HCT116 (cell line): ENCODE results near the gene CTRB2.
"Not testable (repeated sequence)": the region's sequence is repeated elsewhere in the genome, so short reads cannot be mapped to it uniquely, and the experiment has no call there.

Source experiments
- CTCF ChIP-seq, 3 experiments: fragments of 200-600 bp in 1 of 3; sonication (generic) in 1 of 3; IDR thresholded peaks in 2 of 3; conservative IDR thresholded peaks in 1 of 3; 2 replicates each; pipeline ENCODE4 v1.5.1; 2012 to 2017; ENCODE audit warnings: low read depth in 2 of 3, low read length in 2 of 3, antibody characterized with exemption in 1 of 3, borderline replicate concordance in 1 of 3, control low read depth in 1 of 3, mild to moderate bottlenecking in 1 of 3, mixed read lengths in 1 of 3, mixed run types in 1 of 3, moderate library complexity in 1 of 3; ENCODE audit not compliant: insufficient read depth in 1 of 3
- EZH2 ChIP-seq: fragments of 200-600 bp; sonication (generic); IDR thresholded peaks from 2 replicates; pipeline ENCODE4 v1.6.1; 2017; ENCODE audit warnings: antibody characterized with exemption, mixed run types
- POLR2AphosphoS5 ChIP-seq: IDR thresholded peaks from 2 replicates; pipeline ENCODE4 v1.6.1; 2011; ENCODE audit warnings: mild to moderate bottlenecking, low read depth, low read length, moderate library complexity

GRCh38 chr16:75209514-75209913 lies 2.6 kb upstream of the CTRB2 start:
- not testable (repeated sequence) for TF ChIP-seq EZH2; POLR2AphosphoS5; CTCF (IDR thresholded peaks at IDR 0.05 in 2 of 3, conservative IDR thresholded peaks at IDR 0.05 in 1 of 3; ENCODE audit: borderline replicate concordance in 1 of 3, insufficient read depth in 1 of 3, low read depth in 2 of 3, low read length in 2 of 3)
